HepG2 (cell line): ENCODE data around the gene SIRT6. TPM values are rescaled to one million over a fixed set of nuclear protein-coding genes. Genes with fewer than 3 reads are reported as not detected.

Source experiments
- AGO1 ChIP-seq: fragments of 200-400 bp; formaldehyde crosslinking; IDR thresholded peaks from 2 replicates; pipeline ENCODE4 v1.6.1; 2017; ENCODE audit warnings: mild to moderate bottlenecking, low read depth, low read length, moderate library complexity; ENCODE audit not compliant: poor library complexity, severe bottlenecking
- CC2D1A ChIP-seq: sonication (generic); formaldehyde crosslinking; IDR thresholded peaks from 2 replicates; pipeline ENCODE4 v1.8.1; 2023; ENCODE audit warnings: mild to moderate bottlenecking, missing genetic modification reagents
- E2F2 ChIP-seq: sonication (generic); formaldehyde crosslinking; IDR thresholded peaks from 2 replicates; pipeline ENCODE4 v1.4.0; 2020; ENCODE audit warnings: missing genetic modification reagents, borderline replicate concordance
- EZH2 ChIP-seq: conservative IDR thresholded peaks from 2 replicates; pipeline ENCODE4 v1.6.1; 2012; ENCODE audit warnings: mild to moderate bottlenecking, low read depth, low read length, moderate library complexity
- FOXC1 ChIP-seq: sonication (generic); formaldehyde crosslinking; IDR thresholded peaks from 2 replicates; pipeline ENCODE4 v1.8.0; 2022; ENCODE audit warnings: mild to moderate bottlenecking, missing genetic modification reagents, borderline replicate concordance
- GATAD1 ChIP-seq: IDR thresholded peaks from 2 replicates; pipeline ENCODE4 v1.6.1; 2016; ENCODE audit warnings: missing genetic modification reagents, missing compliant biosample characterization
- KLF16 ChIP-seq, 2 experiments: sonication (generic) in 1 of 2; formaldehyde crosslinking in 1 of 2; IDR thresholded peaks; 2 replicates each; pipeline versions ENCODE4 v1.6.1 to v1.8.0; 2016 to 2023; ENCODE audit warnings: missing genetic modification reagents in 2 of 2, missing compliant biosample characterization in 1 of 2
- MXD1 ChIP-seq: sonication (generic); formaldehyde crosslinking; IDR thresholded peaks from 2 replicates; pipeline ENCODE4 v1.4.0; 2020; ENCODE audit warnings: mild to moderate bottlenecking, missing genetic modification reagents
- PITX1 ChIP-seq: sonication (generic); formaldehyde crosslinking; IDR thresholded peaks from 2 replicates; pipeline ENCODE4 v1.5.1; 2020; ENCODE audit warnings: mild to moderate bottlenecking, missing genetic modification reagents
- POGZ ChIP-seq: sonication (generic); formaldehyde crosslinking; IDR thresholded peaks from 2 replicates; pipeline ENCODE4 v1.4.0; 2020; ENCODE audit warnings: mild to moderate bottlenecking, missing genetic modification reagents
- TBP ChIP-seq: sonication (generic); formaldehyde crosslinking; IDR thresholded peaks from 2 replicates; pipeline ENCODE4 v1.5.0; 2020; ENCODE audit warnings: missing genetic modification reagents
- TP53 ChIP-seq: sonication (generic); formaldehyde crosslinking; conservative IDR thresholded peaks from 2 replicates; pipeline ENCODE4 v1.4.0; 2020; ENCODE audit warnings: missing genetic modification reagents
- ZBTB8A ChIP-seq: sonication (generic); formaldehyde crosslinking; IDR thresholded peaks from 2 replicates; pipeline ENCODE4 v1.4.0; 2020; ENCODE audit warnings: mild to moderate bottlenecking, low read depth, missing genetic modification reagents, borderline replicate concordance
- ZNF234 ChIP-seq: sonication (generic); formaldehyde crosslinking; conservative IDR thresholded peaks from 2 replicates; pipeline ENCODE4 v1.5.1; 2020; ENCODE audit warnings: mild to moderate bottlenecking, missing genetic modification reagents
- ZNF550 ChIP-seq: sonication (generic); formaldehyde crosslinking; IDR thresholded peaks from 2 replicates; pipeline ENCODE4 v1.4.0; 2020; ENCODE audit warnings: mild to moderate bottlenecking, missing genetic modification reagents, borderline replicate concordance
- ZNF576 ChIP-seq: sonication (generic); formaldehyde crosslinking; IDR thresholded peaks from 2 replicates; pipeline ENCODE4 v1.4.0; 2020; ENCODE audit warnings: mild to moderate bottlenecking, missing genetic modification reagents
- ZNF609 ChIP-seq: sonication (generic); formaldehyde crosslinking; IDR thresholded peaks from 2 replicates; pipeline ENCODE4 v1.4.0; 2020; ENCODE audit warnings: mild to moderate bottlenecking, missing genetic modification reagents, borderline replicate concordance
- ZNF749 ChIP-seq: sonication (generic); formaldehyde crosslinking; IDR thresholded peaks from 2 replicates; pipeline ENCODE4 v1.8.0; 2022; ENCODE audit warnings: mild to moderate bottlenecking, missing genetic modification reagents, moderate library complexity, borderline replicate concordance
- ZNF770 ChIP-seq: sonication (generic); formaldehyde crosslinking; IDR thresholded peaks from 2 replicates; pipeline ENCODE4 v1.5.0; 2020; ENCODE audit warnings: mild to moderate bottlenecking, missing genetic modification reagents
- ZNF781 ChIP-seq: sonication (generic); formaldehyde crosslinking; IDR thresholded peaks from 2 replicates; pipeline ENCODE4 v1.5.1; 2020; ENCODE audit warnings: borderline replicate concordance, mild to moderate bottlenecking, missing genetic modification reagents; ENCODE audit errors: not compliant biosample characterization
- polyA plus RNA-seq, 8 experiments: library from polyadenylated mRNA; depleted of rRNA in 3 of 8; stranded (reverse) in 7 of 8; unstranded in 1 of 8; fragments of >200 nt; fragmentation: Illumina TruSeq in 4 of 8; extraction: Trizol in 4 of 8; gene quantifications; 2 replicates each; pipeline versions ENCODE4 v1.2.1 to v1.2.3, GENCODE V29; 2011 to 2016; ENCODE audit warnings: low read depth in 4 of 8, missing spikeins in 1 of 8, mixed read lengths in 1 of 8; ENCODE audit not compliant: insufficient read depth in 1 of 8
- total RNA-seq, 5 experiments: library from RNA; depleted of rRNA; stranded (reverse); fragments of >200 nt; fragmentation: Illumina TruSeq; extraction: Trizol; gene quantifications; 2 replicates each; pipeline ENCODE4 v1.2.3, GENCODE V29; 2016; ENCODE audit warnings: low read depth in 1 of 5

SIRT6 gene
- total and polyA plus RNA-seq, 2 of the 13 experiments (the other 11 are each of a cell fraction or from before 2014, with no cell fraction given): 11.0 to 18.4 TPM

GRCh38 chr19:4182084-4182810, at the start of gene SIRT6, which contains the start of gene ANKRD24 (continued):
- TF ChIP-seq ZNF770 (CRISPR knock-in tag): peak; percentile 45; the same call in 1 of the 2 replicates
- TF ChIP-seq ZNF749 (CRISPR knock-in tag): no peak
- peak; percentile 81; the same call in 1 of the 2 replicates for TF ChIP-seq PITX1 (CRISPR knock-in tag)
- no peak for TF ChIP-seq ZNF609 (CRISPR knock-in tag)
- no peak for TF ChIP-seq MXD1
- TF ChIP-seq KLF16 (CRISPR knock-in tag; IDR thresholded peaks at IDR 0.05): peak in 1 of 2 experiments; percentile 91; a peak in 2 of 4 replicates
- TF ChIP-seq EZH2: no peak
- TF ChIP-seq FOXC1 (CRISPR knock-in tag): no peak
- no peak for TF ChIP-seq ZBTB8A (CRISPR knock-in tag)
- peak; percentile 75; the same call in 1 of the 2 replicates for TF ChIP-seq POGZ
- TF ChIP-seq ZNF781 (CRISPR knock-in tag): no peak
- peak; percentile 61 for TF ChIP-seq AGO1
- 0 out of 2 replicates have a peak, but pooled peaks have one; percentile 44 for TF ChIP-seq ZNF550 (CRISPR knock-in tag)
- no peak for TF ChIP-seq CC2D1A (CRISPR knock-in tag)
- no peak for TF ChIP-seq ZNF234
- no peak for TF ChIP-seq ZNF576
- TF ChIP-seq GATAD1 (CRISPR knock-in tag): peak; percentile 98
- TF ChIP-seq E2F2: no peak; the same call in 1 of the 2 replicates
- no peak for TF ChIP-seq TBP (CRISPR knock-in tag)
- no peak for TF ChIP-seq TP53 (CRISPR knock-in tag)
